Neural progenitor cell (in vitro differentiated cells): Measurements from ENCODE around the gene TARS1.

Source experiments
- CTCF ChIP-seq: fragments of 200-600 bp; sonication (generic); IDR thresholded peaks from 2 replicates; pipeline ENCODE4 v1.5.1; 2017; ENCODE audit warnings: antibody characterized with exemption, mild to moderate bottlenecking
- EZH2 ChIP-seq: fragments of 200-600 bp; sonication (generic); IDR thresholded peaks from 2 replicates; pipeline ENCODE4 v1.6.1; 2017; ENCODE audit warnings: antibody characterized with exemption, mild to moderate bottlenecking, moderate library complexity

GRCh38 chr5:33457126-33457525 lies 16.4 kb downstream of the TARS1 start:
- TF ChIP-seq EZH2 (no peak), CTCF (no peak)
